OCI-LY3 (cell line): ENCODE measurements around the gene CNPY1.

Experiments
- H2AFZ ChIP-seq: fragments of 200-600, 300-600 bp; shearing (Covaris generic); 2 replicates; pipeline ENCODE4 v1.6.0; 2014; ENCODE audit warnings: antibody characterized with exemption, low read depth, low read length
- H3K27ac ChIP-seq: fragments of 200-600, 300-600 bp; sonication (generic); 2 replicates; pipeline ENCODE4 v1.5.1; 2014; ENCODE audit warnings: mild to moderate bottlenecking, low read length, moderate library complexity, mixed read lengths
- H3K27me3 ChIP-seq: fragments of 200-600, 300-600 bp; sonication (generic); 2 replicates; pipeline ENCODE4 v1.6.1; 2014; ENCODE audit warnings: low read depth, low read length, mixed read lengths
- H3K36me3 ChIP-seq: fragments of 200-600, 300-600 bp; sonication (generic); replicated peaks from 2 replicates; pipeline ENCODE3; 2014; ENCODE audit warnings: low read depth, low read length, mixed read lengths
- H3K4me1 ChIP-seq: fragments of 300-600, 200-600 bp; sonication (generic); 2 replicates; pipeline ENCODE4 v1.6.1; 2014; ENCODE audit warnings: low read length, mixed read lengths
- H3K4me2 ChIP-seq: fragments of 200-600, 300-600 bp; sonication (generic); 2 replicates; pipeline ENCODE4 v1.6.1; 2014; ENCODE audit warnings: low read length, mixed read lengths
- H3K4me3 ChIP-seq: fragments of 300-600, 200-600 bp; sonication (generic); 2 replicates; pipeline ENCODE4 v1.5.1; 2014; ENCODE audit warnings: antibody characterized with exemption, mild to moderate bottlenecking, low read length, moderate library complexity
- H3K79me2 ChIP-seq: fragments of 300-600, 200-600 bp; shearing (Covaris generic); 2 replicates; pipeline ENCODE4 v1.6.1; 2014; ENCODE audit warnings: mild to moderate bottlenecking, low read length, mixed read lengths
- H3K9ac ChIP-seq: fragments of 300-600, 200-600 bp; shearing (Covaris generic); 2 replicates; pipeline ENCODE4 v1.6.0; 2014; ENCODE audit warnings: mild to moderate bottlenecking, low read length, moderate library complexity
- H3K9me3 ChIP-seq: fragments of 200-600, 300-600 bp; shearing (Covaris generic); 2 replicates; pipeline ENCODE4 v1.6.1; 2014; ENCODE audit warnings: low read length, mixed read lengths; ENCODE audit not compliant: insufficient read depth
- H4K20me1 ChIP-seq: fragments of 200-600, 300-600 bp; sonication (generic); 2 replicates; pipeline ENCODE4 v1.6.1; 2016; ENCODE audit warnings: low read length, mixed read lengths; ENCODE audit not compliant: insufficient read depth
- CTCF ChIP-seq: fragments of 200-600, 300-600 bp; sonication (generic); IDR thresholded peaks from 2 replicates; pipeline ENCODE4 v1.5.1; 2014; ENCODE audit warnings: antibody characterized with exemption, low read length, low read depth
- EZH2phosphoT487 ChIP-seq: fragments of 200-600 bp; shearing (Covaris generic); IDR thresholded peaks from 2 replicates; pipeline ENCODE4 v1.6.1; 2018; ENCODE audit warnings: antibody characterized with exemption, mixed run types, low read depth

CNPY1 gene

GRCh38 chr7:155464183-155464582, 82.2 kb downstream of the CNPY1 start:
- no peaks in the 10 kb centered on the region for H3K9me3 ChIP-seq
- no peak overlapping the region for H3K9ac ChIP-seq
- no peaks in the 10 kb centered on the region for H3K4me1 ChIP-seq
- no peaks in the 10 kb centered on the region for H3K36me3 ChIP-seq
- no peaks in the 10 kb centered on the region for H3K79me2 ChIP-seq
- H3K27ac ChIP-seq: no peak overlapping the region
- no peak overlapping the region for H2AFZ ChIP-seq
- H3K4me2 ChIP-seq: no peak overlapping the region
- H3K27me3 ChIP-seq: peaks cover 3% of the 10 kb centered on the region
- H4K20me1 ChIP-seq: no peaks in the 10 kb centered on the region
- TF ChIP-seq CTCF: no peak
- no peak for TF ChIP-seq EZH2phosphoT487
- H3K4me3 ChIP-seq: no peak overlapping the region

- Histone ChIP-seq H3K4me3 (no peak overlapping the region), H2AFZ (no peak overlapping the region), H3K27me3 (no peaks in the 10 kb centered on the region; the same call in 1 of the 2 replicates), H3K9me3 (no peaks in the 10 kb centered on the region), H3K4me2 (no peak overlapping the region), H3K27ac (no peak overlapping the region), H3K79me2 (no peaks in the 10 kb centered on the region), H4K20me1 (no peaks in the 10 kb centered on the region), H3K9ac (no peak overlapping the region), H3K36me3 (no peaks in the 10 kb centered on the region), H3K4me1 (no peaks in the 10 kb centered on the region)
- TF ChIP-seq EZH2phosphoT487 (no peak), CTCF (no peak)
Measured at GRCh38 chr7:155463114-155463811, 83.1 kb downstream of the CNPY1 start.

GRCh38 chr7:155462163-155462735, 84.1 kb downstream of the CNPY1 start:
- Histone ChIP-seq H3K79me2 (no peaks in the 10 kb centered on the region), H3K27ac (no peak overlapping the region), H4K20me1 (no peaks in the 10 kb centered on the region), H3K9ac (no peak overlapping the region), H2AFZ (no peak overlapping the region), H3K36me3 (no peaks in the 10 kb centered on the region), H3K4me3 (no peak overlapping the region), H3K27me3 (no peaks in the 10 kb centered on the region; the same call in 1 of the 2 replicates), H3K4me1 (no peaks in the 10 kb centered on the region), H3K9me3 (no peaks in the 10 kb centered on the region), H3K4me2 (no peak overlapping the region)
- TF ChIP-seq EZH2phosphoT487 (no peak), CTCF (no peak)

GRCh38 chr7:155461631-155462030, 84.7 kb downstream of the CNPY1 start:
- Histone ChIP-seq H3K36me3 (no peaks in the 10 kb centered on the region), H2AFZ (no peak overlapping the region), H3K4me1 (no peaks in the 10 kb centered on the region), H3K27me3 (no peaks in the 10 kb centered on the region; the same call in 1 of the 2 replicates), H3K9me3 (no peaks in the 10 kb centered on the region), H3K79me2 (no peaks in the 10 kb centered on the region), H3K4me2 (no peak overlapping the region), H4K20me1 (no peaks in the 10 kb centered on the region), H3K9ac (no peak overlapping the region), H3K4me3 (no peak overlapping the region), H3K27ac (no peak overlapping the region)
- TF ChIP-seq EZH2phosphoT487 (no peak), CTCF (no peak)
